HG03135 (cell line): ENCODE measurements around the gene FAM118B.

ENCODE experiments used
- ATAC-seq: cut with Tn5 transposase; IDR thresholded peaks from one replicate; pipeline ENCODE4 v1.9.1; 2021; ENCODE audit warnings: mild to moderate bottlenecking, moderate library complexity; ENCODE audit not compliant: unreplicated experiment

The FAM118B gene

GRCh38 chr11:126186025-126186698 lies 25.4 kb upstream of the FAM118B start:
- no peak for ATAC-seq

DNA sequence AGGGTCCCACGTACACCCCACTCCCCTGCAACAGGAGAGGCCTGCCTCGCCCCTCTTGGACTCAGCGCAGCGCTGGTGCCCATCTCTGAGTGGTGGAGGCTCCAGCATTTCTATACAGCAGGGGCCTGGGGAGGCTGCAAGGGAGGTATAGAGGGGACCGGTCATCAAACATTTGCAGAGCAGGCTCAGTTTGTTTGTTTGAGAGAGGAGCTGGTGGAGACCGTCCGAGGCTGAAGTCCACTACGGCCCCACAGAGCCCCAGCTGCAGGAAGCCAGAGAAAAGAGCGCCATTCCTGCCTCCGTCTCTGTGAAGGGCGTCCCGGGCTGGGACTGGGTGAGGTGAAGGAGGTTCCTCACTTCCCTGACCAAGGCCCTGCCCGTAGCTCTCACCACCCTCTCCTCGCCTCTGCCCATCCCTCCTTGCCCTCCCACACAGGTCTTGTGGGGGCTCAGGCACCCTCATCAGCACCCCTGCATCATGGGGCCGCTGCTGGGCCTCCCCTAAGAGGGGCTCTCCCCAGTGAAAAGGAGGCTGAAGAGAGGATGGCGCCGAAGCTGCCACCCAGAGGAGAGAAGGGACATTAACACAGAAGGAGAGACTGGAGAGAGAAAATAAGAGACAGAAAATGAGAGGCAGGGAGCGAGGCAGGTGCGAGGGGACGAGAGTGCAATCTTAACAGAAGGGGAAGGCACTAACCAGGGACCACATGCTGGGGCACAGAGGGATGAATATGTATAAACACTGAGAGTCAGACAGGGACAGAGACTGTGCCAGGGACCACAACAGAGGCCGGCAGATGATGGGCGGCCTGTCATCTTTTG lies 24.7 kb upstream of the FAM118B start:
- ATAC-seq, result no peak

GRCh38 chr11:126188332-126189108 lies 23.1 kb upstream of the FAM118B start:
- peak; percentile 78 for ATAC-seq

DNA sequence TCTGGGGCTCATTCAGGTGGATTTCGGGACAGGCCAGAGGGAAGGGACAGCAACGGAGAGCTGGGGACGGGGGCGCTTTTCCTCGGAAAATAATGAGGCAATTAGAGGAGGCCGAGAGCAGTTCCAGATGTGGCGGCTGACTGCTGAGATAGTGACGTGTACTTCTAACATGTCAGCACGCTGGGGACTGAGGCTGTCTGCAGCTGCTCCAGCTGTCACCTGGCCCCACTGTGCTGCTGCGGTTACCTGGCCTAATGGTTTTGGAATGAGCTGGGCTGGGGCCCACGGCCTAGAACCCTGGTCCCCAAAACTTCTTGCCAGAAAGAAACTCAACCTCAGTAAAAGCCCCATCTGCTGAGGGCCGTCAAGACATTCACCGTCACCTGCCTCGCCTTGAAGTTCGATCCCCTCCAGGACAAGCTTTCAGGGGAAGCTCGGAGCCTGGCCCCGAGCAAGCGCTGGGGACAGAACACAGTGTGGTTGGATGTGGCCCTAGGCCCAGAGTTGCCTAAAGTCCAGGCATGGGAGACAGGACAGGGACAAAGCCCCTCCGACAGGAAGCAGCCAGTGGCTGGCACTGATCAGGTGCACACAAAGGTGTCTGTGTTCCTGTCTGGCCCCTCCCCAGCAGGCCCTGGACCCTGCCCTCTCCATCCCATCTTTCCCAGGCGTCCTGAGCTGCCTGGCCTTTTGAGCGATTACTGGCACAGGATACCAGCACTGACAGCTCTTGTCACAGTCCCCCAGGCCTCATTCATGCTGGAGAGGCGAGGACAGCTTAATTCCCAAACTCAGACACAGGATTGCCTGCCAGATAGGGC lies 22.3 kb upstream of the FAM118B start:
- peak; percentile 49 for ATAC-seq

- ATAC-seq, result no peak
Measured at GRCh38 chr11:126190792-126191191, 20.8 kb upstream of the FAM118B start.

DNA sequence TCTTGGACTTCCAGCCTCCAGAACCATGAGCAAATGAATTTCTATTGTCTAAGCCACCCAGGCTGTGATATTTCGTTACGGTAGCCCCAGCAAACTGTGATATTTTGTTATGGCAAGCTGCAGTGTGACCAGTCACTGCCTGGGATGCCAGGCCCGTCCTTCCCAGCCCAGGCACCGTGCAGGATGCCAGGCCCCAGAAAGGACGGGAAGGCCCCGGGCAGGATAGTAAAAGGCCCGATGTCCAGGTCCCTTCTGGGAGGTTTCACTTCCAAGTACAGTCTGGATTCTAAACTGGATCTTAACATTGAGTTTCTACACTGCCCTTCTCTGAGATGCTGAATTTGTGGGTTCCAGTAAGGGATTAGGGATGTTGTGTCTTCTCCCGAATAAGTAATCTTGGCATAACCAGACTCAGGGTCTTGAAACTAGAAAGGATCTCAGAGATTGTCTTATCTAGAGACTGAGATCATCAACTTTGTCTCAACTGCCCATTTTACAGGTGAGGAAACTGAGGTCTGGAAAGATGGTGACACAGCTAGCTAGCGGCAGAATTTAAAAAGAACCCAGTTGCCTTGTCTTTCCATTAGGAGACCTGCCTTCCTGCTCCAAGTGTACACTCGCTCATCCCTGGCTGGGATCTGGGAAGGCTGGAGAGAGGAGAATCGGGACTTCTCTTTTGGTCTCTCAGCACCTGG lies 20.1 kb upstream of the FAM118B start:
- no peak for ATAC-seq

- no peak for ATAC-seq
Measured at GRCh38 chr11:126192361-126192760, 19.2 kb upstream of the FAM118B start.

DNA sequence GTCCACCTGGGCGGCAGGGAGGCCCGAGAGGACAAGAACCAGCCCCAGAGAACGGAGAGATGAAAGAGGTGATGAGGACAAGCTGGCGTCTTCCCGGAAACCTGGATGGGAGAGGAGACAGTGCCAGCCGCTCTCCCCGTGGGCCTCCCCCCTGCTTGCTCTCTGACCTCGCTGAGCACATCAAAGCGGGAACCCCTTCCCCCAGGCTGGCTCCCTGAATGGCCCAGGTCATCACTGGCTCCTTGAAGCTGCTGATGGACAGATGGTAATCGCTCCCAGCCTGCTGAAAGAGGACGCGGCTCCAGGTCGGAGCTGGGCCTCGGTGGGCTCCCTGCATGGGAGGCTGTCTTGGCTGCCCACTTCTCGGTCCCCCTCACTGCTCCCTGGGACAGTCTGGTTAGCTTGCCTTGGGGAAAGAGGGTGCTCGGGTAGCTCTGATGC lies 18.5 kb upstream of the FAM118B start:
- ATAC-seq, result no peak

- ATAC-seq, result no peak
Measured at GRCh38 chr11:126194121-126194543, 17.4 kb upstream of the FAM118B start.

DNA sequence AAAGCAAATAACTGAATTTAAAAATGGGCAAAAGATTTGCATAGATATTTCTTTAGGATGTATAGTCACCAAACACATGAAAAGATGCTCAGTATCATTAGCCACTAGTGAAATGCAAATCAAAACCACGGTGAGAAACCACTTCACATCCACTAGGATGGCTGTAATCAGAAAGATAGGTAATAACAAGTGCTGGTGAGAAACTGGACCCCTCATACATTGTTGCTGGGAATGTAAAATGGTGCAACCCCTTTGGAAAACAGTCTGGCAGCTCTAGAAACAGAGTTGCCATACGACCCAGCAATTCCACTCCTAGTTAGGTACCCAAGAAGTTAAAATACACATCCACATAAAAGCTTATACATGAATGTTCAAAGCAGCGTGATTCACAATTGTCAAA lies 16.5 kb upstream of the FAM118B start:
- ATAC-seq, result no peak

GRCh38 chr11:126197277-126197939 lies 14.2 kb upstream of the FAM118B start:
- ATAC-seq, result no peak

DNA sequence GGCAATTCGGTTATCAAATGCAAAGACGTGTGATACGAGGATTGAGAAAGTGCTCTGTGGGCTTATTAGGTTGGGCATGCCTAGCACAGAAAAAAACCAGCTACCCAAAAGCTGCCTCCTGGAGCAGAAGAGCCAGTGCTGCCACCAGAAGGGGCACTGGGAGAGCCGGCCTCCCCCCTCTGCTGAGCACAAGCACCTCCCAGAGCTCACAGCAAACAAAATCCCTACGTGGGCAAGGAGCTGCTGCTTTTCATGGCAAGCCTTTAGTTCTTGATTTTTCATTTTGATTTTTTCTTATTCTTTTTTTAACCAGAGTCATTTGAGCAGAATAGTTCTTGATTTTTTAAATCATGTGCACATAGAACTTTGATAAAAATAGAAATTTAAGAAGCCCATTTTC lies 12.9 kb upstream of the FAM118B start:
- ATAC-seq, result no peak

GRCh38 chr11:126202646-126203359 lies 8.8 kb upstream of the FAM118B start:
- no peak for ATAC-seq

GRCh38 chr11:126205359-126205758 lies 6.2 kb upstream of the FAM118B start:
- no peak for ATAC-seq

GRCh38 chr11:126207896-126208295 lies 3.7 kb upstream of the FAM118B start:
- ATAC-seq, result no peak

GRCh38 chr11:126210871-126211235 lies 729 bp upstream of the FAM118B start:
- ATAC-seq, result no peak

DNA sequence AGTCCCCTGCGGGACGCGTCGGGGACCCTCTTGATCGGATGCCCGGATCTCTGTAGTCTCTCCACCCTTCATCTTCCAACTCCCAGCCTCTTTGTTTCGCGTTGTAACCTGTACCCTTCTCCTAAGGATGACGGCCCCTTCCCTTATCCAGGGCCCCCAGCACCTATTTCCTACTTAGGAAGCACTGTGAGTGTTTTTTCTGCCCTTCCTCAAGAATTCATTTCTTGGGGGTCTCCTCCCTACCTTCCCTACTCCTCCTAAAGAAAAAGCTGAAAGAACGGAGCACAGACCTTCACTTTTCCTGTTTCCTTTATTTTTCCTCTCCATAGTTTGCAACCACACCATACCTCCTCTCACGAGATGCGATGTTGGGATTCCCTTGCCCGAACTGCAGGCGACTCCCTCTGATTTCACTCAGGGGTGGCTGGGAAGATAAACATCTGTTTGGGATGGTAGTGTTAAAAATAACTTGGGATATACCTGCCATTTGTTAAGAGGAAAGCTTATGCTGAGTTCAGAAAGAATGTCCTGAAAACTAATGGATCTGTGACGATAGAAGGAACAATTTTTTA lies 593 bp downstream of the FAM118B start:
- ATAC-seq, result no peak

DNA sequence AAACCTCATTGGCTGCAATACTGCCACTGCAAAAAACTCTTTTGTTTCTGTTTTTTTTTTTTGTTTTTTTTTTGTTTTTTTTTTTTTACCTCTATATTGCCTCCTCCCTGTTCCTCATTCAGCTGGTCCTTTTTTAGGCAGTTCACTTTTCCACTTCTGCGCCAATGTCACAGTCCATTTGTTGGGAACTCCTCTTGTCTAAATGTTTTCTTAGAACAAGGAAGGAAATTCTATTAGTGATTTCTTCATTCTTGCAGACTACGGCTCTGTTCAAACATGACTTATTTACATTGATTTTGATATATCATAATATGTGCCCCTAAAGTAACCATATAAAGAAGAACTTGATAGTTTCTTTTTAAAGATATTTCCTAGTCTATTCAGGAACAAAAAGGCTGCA lies 2.9 kb downstream of the FAM118B start:
- ATAC-seq, result no peak

GRCh38 chr11:126214841-126215240 lies 3.3 kb downstream of the FAM118B start:
- ATAC-seq, result no peak
